Parathyroid adenoma (tissue), 2 donors: ENCODE measurements around the gene FBXL13.
"Not testable (repeated sequence)": the region's sequence is repeated elsewhere in the genome, so short reads cannot be mapped to it uniquely, and the experiment has no call there.

ENCODE experiments used
- H2AFZ ChIP-seq: fragments of 300-600 bp; sonication (generic); one replicate; pipeline ENCODE4 v1.7.0; 2017; ENCODE audit warnings: antibody characterized with exemption, mild to moderate bottlenecking
- H3K27ac ChIP-seq: fragments of 300-600 bp; sonication (generic); one replicate; pipeline ENCODE4 v1.7.0; 2017
- H3K27me3 ChIP-seq: fragments of 300-600 bp; sonication (generic); one replicate; pipeline ENCODE4 v1.7.0; 2017; ENCODE audit warnings: low read length; ENCODE audit not compliant: control insufficient read depth, insufficient read depth
- H3K36me3 ChIP-seq: fragments of 300-600 bp; sonication (generic); one replicate; pipeline ENCODE4 v1.7.0; 2017; ENCODE audit warnings: low read length; ENCODE audit not compliant: control insufficient read depth, insufficient read depth
- H3K4me1 ChIP-seq: fragments of 300-600 bp; sonication (generic); one replicate; pipeline ENCODE4 v1.7.0; 2017; ENCODE audit warnings: control low read depth
- H3K4me2 ChIP-seq: fragments of 300-600 bp; sonication (generic); one replicate; pipeline ENCODE4 v1.7.0; 2017; ENCODE audit warnings: low read length
- H3K4me3 ChIP-seq: fragments of 300-600 bp; sonication (generic); one replicate; pipeline ENCODE4 v1.7.0; 2017; ENCODE audit warnings: low read depth, low read length
- H3K79me2 ChIP-seq: fragments of 300-600 bp; sonication (generic); one replicate; pipeline ENCODE4 v1.7.0; 2017; ENCODE audit warnings: control low read depth
- H3K9ac ChIP-seq: fragments of 300-600 bp; sonication (generic); one replicate; pipeline ENCODE4 v1.7.0; 2017; ENCODE audit warnings: mild to moderate bottlenecking
- H3K9me3 ChIP-seq: fragments of 300-600 bp; sonication (generic); one replicate; pipeline ENCODE4 v1.7.0; 2017; ENCODE audit warnings: low read length; ENCODE audit not compliant: control insufficient read depth
- TF ChIP-seq, protein P1 (sequence below): fragments of 300-600 bp; sonication (generic); IDR thresholded peaks from one replicate; pipeline ENCODE4 v1.7.0; 2017; ENCODE audit warnings: antibody characterized with exemption, mild to moderate bottlenecking
- donor health status: primary hyperparathyroidism.

FBXL13 gene

GRCh38 chr7:103083210-103083609, 8.6 kb upstream of the FBXL13 start:
- Histone ChIP-seq H3K4me2 (no peak overlapping the region), H3K4me1 (no peaks in the 10 kb centered on the region), H3K9me3 (no peaks in the 10 kb centered on the region), H3K27ac (no peak overlapping the region), H3K9ac (no peak overlapping the region), H3K4me3 (no peak overlapping the region), H2AFZ (no peak overlapping the region), H3K79me2 (peaks cover 16% of the 10 kb centered on the region), H3K36me3 (no peaks in the 10 kb centered on the region), H3K27me3 (no peaks in the 10 kb centered on the region)
- TF ChIP-seq, protein P1, sequence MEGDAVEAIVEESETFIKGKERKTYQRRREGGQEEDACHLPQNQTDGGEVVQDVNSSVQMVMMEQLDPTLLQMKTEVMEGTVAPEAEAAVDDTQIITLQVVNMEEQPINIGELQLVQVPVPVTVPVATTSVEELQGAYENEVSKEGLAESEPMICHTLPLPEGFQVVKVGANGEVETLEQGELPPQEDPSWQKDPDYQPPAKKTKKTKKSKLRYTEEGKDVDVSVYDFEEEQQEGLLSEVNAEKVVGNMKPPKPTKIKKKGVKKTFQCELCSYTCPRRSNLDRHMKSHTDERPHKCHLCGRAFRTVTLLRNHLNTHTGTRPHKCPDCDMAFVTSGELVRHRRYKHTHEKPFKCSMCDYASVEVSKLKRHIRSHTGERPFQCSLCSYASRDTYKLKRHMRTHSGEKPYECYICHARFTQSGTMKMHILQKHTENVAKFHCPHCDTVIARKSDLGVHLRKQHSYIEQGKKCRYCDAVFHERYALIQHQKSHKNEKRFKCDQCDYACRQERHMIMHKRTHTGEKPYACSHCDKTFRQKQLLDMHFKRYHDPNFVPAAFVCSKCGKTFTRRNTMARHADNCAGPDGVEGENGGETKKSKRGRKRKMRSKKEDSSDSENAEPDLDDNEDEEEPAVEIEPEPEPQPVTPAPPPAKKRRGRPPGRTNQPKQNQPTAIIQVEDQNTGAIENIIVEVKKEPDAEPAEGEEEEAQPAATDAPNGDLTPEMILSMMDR = no peak

GRCh38 chr7:103082497-103082896, 7.9 kb upstream of the FBXL13 start:
- no peaks in the 10 kb centered on the region for H3K9me3 ChIP-seq
- H3K27ac ChIP-seq = no peak overlapping the region
- TF ChIP-seq, protein P1 = no peak
- no peak overlapping the region for H3K4me2 ChIP-seq
- no peaks in the 10 kb centered on the region for H3K36me3 ChIP-seq
- H2AFZ ChIP-seq = no peak overlapping the region
- H3K27me3 ChIP-seq = no peaks in the 10 kb centered on the region
- no peak overlapping the region for H3K4me3 ChIP-seq
- H3K4me1 ChIP-seq = no peaks in the 10 kb centered on the region
- H3K9ac ChIP-seq = no peak overlapping the region
- peaks cover 23% of the 10 kb centered on the region for H3K79me2 ChIP-seq

DNA sequence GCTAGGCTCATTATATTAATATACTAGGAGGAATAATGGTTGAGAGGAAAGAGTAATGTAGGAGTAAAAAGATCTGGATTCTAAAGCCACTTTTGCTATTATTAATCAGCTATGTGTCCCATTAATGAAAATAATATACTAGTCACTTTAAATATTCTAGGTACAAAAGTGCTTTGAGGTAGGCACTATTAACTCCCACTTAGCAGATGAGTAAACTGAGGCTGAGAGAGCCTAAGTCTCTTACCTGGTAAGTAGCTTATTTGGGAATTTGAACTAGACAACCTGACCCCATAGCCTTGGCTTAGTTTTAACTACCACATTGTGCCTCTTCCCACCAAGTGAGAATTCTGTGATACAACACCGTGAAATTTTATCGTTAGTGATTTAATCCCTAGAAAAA, 6.3 kb upstream of the FBXL13 start:
- Histone ChIP-seq H3K4me3 (no peak overlapping the region), H3K4me2 (no peak overlapping the region), H3K79me2 (peaks cover 36% of the 10 kb centered on the region), H3K9me3 (no peaks in the 10 kb centered on the region), H3K4me1 (peaks cover 4% of the 10 kb centered on the region), H3K27ac (no peak overlapping the region), H3K36me3 (no peaks in the 10 kb centered on the region), H2AFZ (no peak overlapping the region), H3K27me3 (no peaks in the 10 kb centered on the region), H3K9ac (no peak overlapping the region)
- TF ChIP-seq, protein P1 = no peak

DNA sequence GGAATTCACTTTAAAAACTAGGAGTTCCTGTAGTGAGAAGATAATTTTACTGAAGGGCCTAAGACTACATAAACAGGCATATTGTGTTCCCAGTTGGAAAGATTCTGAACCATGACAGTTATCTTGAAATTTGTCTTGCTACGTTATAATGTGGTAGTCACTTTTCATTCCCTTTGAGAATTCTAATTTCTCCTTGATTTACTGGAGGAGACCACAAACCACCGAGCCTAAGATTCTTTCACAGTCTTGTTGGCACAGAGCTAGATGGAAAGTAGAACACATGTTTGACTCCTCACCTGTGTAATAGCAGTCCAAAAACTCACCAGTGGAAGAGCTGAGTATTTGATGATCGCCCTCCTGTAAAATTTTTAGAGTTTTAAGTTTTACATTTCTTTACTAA, 5.2 kb upstream of the FBXL13 start:
- no peak overlapping the region for H3K9ac ChIP-seq
- no peaks in the 10 kb centered on the region for H3K36me3 ChIP-seq
- no peak overlapping the region for H3K4me3 ChIP-seq
- H3K27me3 ChIP-seq = no peaks in the 10 kb centered on the region
- peaks cover 8% of the 10 kb centered on the region for H3K4me1 ChIP-seq
- no peak overlapping the region for H3K4me2 ChIP-seq
- H3K27ac ChIP-seq = no peak overlapping the region
- H3K9me3 ChIP-seq = no peaks in the 10 kb centered on the region
- H2AFZ ChIP-seq = no peak overlapping the region
- TF ChIP-seq, protein P1 = no peak
- peaks cover 41% of the 10 kb centered on the region for H3K79me2 ChIP-seq

GRCh38 chr7:103078226-103078625, 3.6 kb upstream of the FBXL13 start:
- H3K36me3 ChIP-seq, H2AFZ ChIP-seq, H3K27me3 ChIP-seq, H3K4me3 ChIP-seq, H3K4me2 ChIP-seq, H3K27ac ChIP-seq, H3K9me3 ChIP-seq, H3K9ac ChIP-seq: not testable (repeated sequence)
- Histone ChIP-seq H3K79me2 (peaks cover 39% of the 10 kb centered on the region), H3K4me1 (peaks cover 11% of the 10 kb centered on the region)
